Measurements from ENCODE around the gene UTP15. TPM values are rescaled to one million over a fixed set of nuclear protein-coding genes. Genes with fewer than 3 reads are reported as not detected.

UTP15 gene
- total and polyA plus RNA-seq, 9 donors: 8.8 to 14.6 (median 11.2) TPM

- Histone ChIP-seq H3K4me1 (ENCODE audit: control insufficient read depth, insufficient read depth, low read length) (peaks cover 3% of the 10 kb centered on the region), H3K36me3 (ENCODE audit: control insufficient read depth, insufficient read depth, low read length) (no peaks in the 10 kb centered on the region), H3K9me3 (replicated peaks; ENCODE audit: control insufficient read depth, low read depth, low read length) (no peaks in the 10 kb centered on the region), H3K4me3 (ENCODE audit: low read length) (no peak overlapping the region), H3K27me3 (ENCODE audit: control insufficient read depth, insufficient read depth, low read length) (peaks cover 17% of the 10 kb centered on the region), H3K27ac (ENCODE audit: low read length) (no peak overlapping the region)
- DNase-seq: no peak
Measured at GRCh38 chr5:73631500-73631899, 66.0 kb downstream of the UTP15 start.

Other genes with a start within 250 kb of the UTP15 start
- 0.35 TPM for gene FOXD1, start 117.0 kb upstream of the UTP15 start, total RNA-seq
- gene FOXD1, start 117.0 kb upstream of the UTP15 start, polyA plus RNA-seq (ENCODE audit: insufficient read depth in 1 of 8, insufficient read length in 8 of 8, low replicate concordance in 1 of 8): 1 to 10 TPM in 4 of 8 donors, under 1 TPM in 4; 0.35 to 2.9 (median 1.0) TPM
- 522 TPM for gene BTF3, start 67.3 kb upstream of the UTP15 start, total RNA-seq
- 1,000 to 10,000 TPM; 1,063 to 1,302 (median 1,175) TPM for gene BTF3, start 67.3 kb upstream of the UTP15 start, polyA plus RNA-seq (ENCODE audit: insufficient read depth in 1 of 8, insufficient read length in 8 of 8, low replicate concordance in 1 of 8)
- 23.6 TPM for gene ANKRA2, start 104 bp upstream of the UTP15 start, total RNA-seq
- 10 to 100 TPM; 19.2 to 32.8 (median 23.6) TPM for gene ANKRA2, start 104 bp upstream of the UTP15 start, polyA plus RNA-seq (ENCODE audit: insufficient read depth in 1 of 8, insufficient read length in 8 of 8, low replicate concordance in 1 of 8)
- 4.7 TPM for gene ARHGEF28, start 60.5 kb downstream of the UTP15 start, total RNA-seq
- 1 to 10 TPM; 1.6 to 5.1 (median 3.4) TPM for gene ARHGEF28, start 60.5 kb downstream of the UTP15 start, polyA plus RNA-seq (ENCODE audit: insufficient read depth in 1 of 8, insufficient read length in 8 of 8, low replicate concordance in 1 of 8)

All from muscle of leg (tissue), 10 donors.